B cell (primary cell): Measurements from ENCODE around the gene ASB2. TPM values are rescaled to one million over a fixed set of nuclear protein-coding genes. Genes with fewer than 3 reads are reported as not detected.

Experiments
- ATAC-seq: fragments of 200-7000 bp; cut with Tn5 transposase; one replicate; pipeline ENCODE4 v1.10.0; 2021; ENCODE audit warnings: low read depth, mild to moderate bottlenecking, moderate number of reproducible peaks, moderate library complexity
- CTCF ChIA-PET: fragments of 350-600 bp; sonication (Branson Sonifier 250); formaldehyde crosslinking; loops from one replicate; lab custom pipeline; 2021; ENCODE audit warnings: antibody characterized with exemption, inconsistent platforms; lab: Charles Lee
- POLR2A ChIA-PET: fragments of 350-600 bp; sonication (Branson Sonifier 250); formaldehyde crosslinking; loops from one replicate; lab custom pipeline; 2021; ENCODE audit warnings: antibody characterized with exemption; lab: Charles Lee
- DNase-seq: peaks from one replicate; pipeline ENCODE4 v3.0.0; 2013
- H2AFZ ChIP-seq: 2 replicates; pipeline ENCODE4 v1.6.1; 2012; ENCODE audit warnings: mild to moderate bottlenecking, low read depth, low read length; ENCODE audit not compliant: insufficient read depth, poor library complexity, severe bottlenecking
- H3K27ac ChIP-seq, 2 donors: 1 replicate in 1 of 2; 2 replicates in 1 of 2; pipeline ENCODE4 v1.5.1; 2012 to 2013; ENCODE audit warnings: low read length in 2 of 2, mild to moderate bottlenecking in 2 of 2, moderate library complexity in 1 of 2
- H3K27me3 ChIP-seq, 4 experiments: fragments of 200-600 bp in 1 of 4; sonication (generic) in 1 of 4; replicated peaks in 1 of 4; 1 replicate in 2 of 4; 2 replicates in 2 of 4; pipeline versions ENCODE4 v1.6.1 to v1.7.0; 2013 to 2016; ENCODE audit warnings: low read length in 3 of 4, mild to moderate bottlenecking in 2 of 4, mixed read lengths in 1 of 4, moderate library complexity in 1 of 4; ENCODE audit not compliant: insufficient read depth in 4 of 4, control insufficient read depth in 3 of 4; ENCODE audit errors: control extremely low read depth in 1 of 4
- H3K36me3 ChIP-seq, 2 experiments: replicated peaks in 1 of 2; 1 replicate in 1 of 2; 2 replicates in 1 of 2; pipeline versions ENCODE4 v1.6.1 to v1.7.1; 2013; ENCODE audit warnings: low read length in 1 of 2; ENCODE audit not compliant: insufficient read depth in 2 of 2, control insufficient read depth in 1 of 2; ENCODE audit errors: control extremely low read depth in 1 of 2, extremely low read depth in 1 of 2
- H3K4me1 ChIP-seq, 2 donors: fragments of 200-600 bp in 1 of 2; sonication (generic) in 1 of 2; 1 replicate in 1 of 2; 2 replicates in 1 of 2; pipeline versions ENCODE4 v1.5.1 to v1.6.1; 2013 to 2017; ENCODE audit warnings: low read length in 2 of 2; ENCODE audit not compliant: control insufficient read depth in 2 of 2, insufficient read depth in 2 of 2
- H3K4me2 ChIP-seq: replicated peaks from 2 replicates; pipeline ENCODE3; 2012; ENCODE audit warnings: mild to moderate bottlenecking, low read depth, low read length; ENCODE audit not compliant: poor library complexity, severe bottlenecking
- H3K4me3 ChIP-seq, 5 experiments: fragments of 200-600 bp in 1 of 5; sonication (generic) in 1 of 5; 1 replicate in 3 of 5; 2 replicates in 2 of 5; pipeline versions ENCODE4 v1.5.1 to v1.7.0; 2011 to 2016; ENCODE audit warnings: low read length in 4 of 5, mild to moderate bottlenecking in 4 of 5, low read depth in 2 of 5, control low read depth in 1 of 5, moderate library complexity in 1 of 5; ENCODE audit not compliant: insufficient read depth in 1 of 5; ENCODE audit errors: control extremely low read depth in 1 of 5, extremely low read depth in 1 of 5
- H3K79me2 ChIP-seq: fragments of 200-600 bp; sonication (generic); one replicate; pipeline ENCODE4 v1.6.0; 2016; ENCODE audit warnings: low read length; ENCODE audit not compliant: control insufficient read depth, insufficient read depth
- H3K9ac ChIP-seq: fragments of 200-600 bp; sonication (generic); 2 replicates; pipeline ENCODE4 v1.6.1; 2017; ENCODE audit warnings: mild to moderate bottlenecking, low read length, moderate library complexity
- H3K9me3 ChIP-seq, 3 donors: one replicate each; pipeline versions ENCODE4 v1.6.1 to v1.7.1; 2013; ENCODE audit warnings: low read length in 2 of 3; ENCODE audit not compliant: control insufficient read depth in 2 of 3, insufficient read depth in 1 of 3; ENCODE audit errors: control extremely low read depth in 1 of 3
- H4K20me1 ChIP-seq: 2 replicates; pipeline ENCODE4 v1.6.0; 2012; ENCODE audit warnings: mild to moderate bottlenecking, low read length; ENCODE audit not compliant: insufficient read depth, control insufficient read depth, poor library complexity, severe bottlenecking
- H3K27ac Mint-ChIP-seq: one replicate; pipeline ENCODE4 v1.8.0; 2021; ENCODE audit warnings: mixed read lengths
- H3K27me3 Mint-ChIP-seq: one replicate; pipeline ENCODE4 v1.8.0; 2021; ENCODE audit warnings: mixed read lengths
- H3K4me1 Mint-ChIP-seq: one replicate; pipeline ENCODE4 v1.8.0; 2021; ENCODE audit warnings: mixed read lengths
- H3K4me3 Mint-ChIP-seq: one replicate; pipeline ENCODE4 v1.8.0; 2021; ENCODE audit warnings: mixed read lengths
- H3K9me3 Mint-ChIP-seq: one replicate; pipeline ENCODE4 v1.8.0; 2022; ENCODE audit warnings: mixed read lengths; ENCODE audit not compliant: insufficient read depth
- CTCF ChIP-seq: fragments of 200-600 bp; IDR thresholded peaks from one replicate; pipeline ENCODE4 v1.8.0; 2022; ENCODE audit warnings: antibody characterized with exemption, mild to moderate bottlenecking
- EZH2 ChIP-seq: IDR thresholded peaks from 2 replicates; pipeline ENCODE4 v1.6.1; 2012; ENCODE audit warnings: borderline replicate concordance, low read depth, mild to moderate bottlenecking, moderate library complexity, low read length; ENCODE audit not compliant: insufficient read depth, poor library complexity, severe bottlenecking
- WGBS: methylation state at CpG from one replicate; pipeline ENCODE4 v1.1.5; 2013; ENCODE audit warnings: missing lambda C conversion rate; ENCODE audit not compliant: insufficient coverage; 5-methylcytosine and 5-hydroxymethylcytosine counted together
- intact Hi-C: fragments of 100-400 bp; cut with micrococcal nuclease; formaldehyde crosslinking; loops from one replicate; pipeline ENCODE4 v1.10.0; 2022
- polyA plus RNA-seq: library from polyadenylated mRNA; depleted of rRNA; stranded (reverse); fragments of >200 nt; gene quantifications from 2 replicates; pipeline ENCODE4 v1.2.3, GENCODE V29; 2012
- total RNA-seq, 2 donors: library from RNA; stranded (reverse); fragments of 120-200 nt in 1 of 2; gene quantifications; 1 replicate in 1 of 2; 2 replicates in 1 of 2; pipeline versions ENCODE4 v1.2.3 to v1.2.4, GENCODE V29; 2013 to 2022

ASB2 gene
- total and polyA plus RNA-seq, 2 donors (not counting 1 experiment from before 2014, with no cell fraction given) = 1.5 to 2.7 TPM

- ChIA-PET CTCF (no interaction called here), POLR2A (no interaction called here)
- H3K79me2 ChIP-seq = no peaks in the 10 kb centered on the region
- H3K9me3 Mint-ChIP-seq = no peaks in the 10 kb centered on the region
- H3K4me1 ChIP-seq = no peaks in the 10 kb centered on the region
- TF ChIP-seq CTCF (no peak), EZH2 (no peak)
- no peaks in the 10 kb centered on the region for H3K36me3 ChIP-seq
- H3K27ac Mint-ChIP-seq = no peak overlapping the region
- no peak for DNase-seq
- no peak overlapping the region for H3K4me3 ChIP-seq
- ATAC-seq = no peak
- H3K9ac ChIP-seq = no peak overlapping the region
- H3K27me3 Mint-ChIP-seq = peaks cover 18% of the 10 kb centered on the region
- H2AFZ ChIP-seq = no peak overlapping the region
- peaks cover 0 to 7% (median 2%) of the 10 kb centered on the region in 4 experiments for H3K27me3 ChIP-seq
- H3K4me1 Mint-ChIP-seq = no peaks in the 10 kb centered on the region
- 100% methylated on average over 2 of the region's 4 CpGs for WGBS
- H3K9me3 ChIP-seq = peaks cover 0 to 11% (median 4%) of the 10 kb centered on the region in 3 donors
- no peak overlapping the region for H3K27ac ChIP-seq
- H3K4me3 Mint-ChIP-seq = no peak overlapping the region
- no peaks in the 10 kb centered on the region for H4K20me1 ChIP-seq
- H3K4me2 ChIP-seq = no peak overlapping the region
- intact Hi-C loops = loop anchor here (1.0 kb wide), 1 partner anchor 9 kb away; no protein-coding TSS in a partner anchor
Measured at GRCh38 chr14:93912782-93913181, 63.6 kb downstream of the ASB2 start.

- Histone ChIP-seq H4K20me1 (no peaks in the 10 kb centered on the region), H3K4me2 (no peak overlapping the region), H3K9me3 (peaks cover 0 to 11% (median 4%) of the 10 kb centered on the region in 3 donors), H2AFZ (no peak overlapping the region), H3K79me2 (no peaks in the 10 kb centered on the region), H3K4me3 (no peak overlapping the region), H3K36me3 (no peaks in the 10 kb centered on the region), H3K27me3 (peaks cover 0 to 7% (median 2%) of the 10 kb centered on the region in 4 experiments), H3K27ac (no peak overlapping the region), H3K4me1 (no peaks in the 10 kb centered on the region), H3K9ac (no peak overlapping the region)
- TF ChIP-seq EZH2 (no peak), CTCF (no peak)
- CTCF ChIA-PET = no interaction called here
- Mint-ChIP-seq H3K27ac (no peak overlapping the region), H3K9me3 (no peaks in the 10 kb centered on the region), H3K4me3 (no peak overlapping the region), H3K4me1 (no peaks in the 10 kb centered on the region), H3K27me3 (peaks cover 18% of the 10 kb centered on the region)
- WGBS = 92% methylated on average over 2 of the region's 5 CpGs
- POLR2A ChIA-PET = no interaction called here
- no peak for ATAC-seq
- no peak for DNase-seq
- intact Hi-C loops = loop anchor here (1.0 kb wide), 1 partner anchor 9 kb away; no protein-coding TSS in a partner anchor
Measured at GRCh38 chr14:93911975-93912615, 64.3 kb downstream of the ASB2 start.
